HG02852 (cell line): ENCODE results near the gene ABR.

Source experiments
- ATAC-seq: cut with Tn5 transposase; IDR thresholded peaks from one replicate; pipeline ENCODE4 v1.9.1; 2021; ENCODE audit warnings: mild to moderate bottlenecking, moderate library complexity; ENCODE audit not compliant: unreplicated experiment

The ABR gene

GRCh38 chr17:1179818-1180742 lies at the start of gene ABR:
TSS of gene ABR (minus strand) at chr17:1179981. CDS start at chr17:1179727, 254 bp downstream.
- ATAC-seq: no peak

- no peak for ATAC-seq
Measured at GRCh38 chr17:1229349-1229899, 49.6 kb upstream of the ABR start.

- no peak for ATAC-seq
Measured at GRCh38 chr17:1228781-1229348, 49.1 kb upstream of the ABR start.

GRCh38 chr17:1227917-1228780 lies 48.4 kb upstream of the ABR start:
- ATAC-seq: no peak

- ATAC-seq: no peak
Measured at GRCh38 chr17:1227365-1227764, 47.6 kb upstream of the ABR start.

- no peak for ATAC-seq
Measured at GRCh38 chr17:1226308-1226707, 46.5 kb upstream of the ABR start.

GRCh38 chr17:1224330-1224729 lies 44.5 kb upstream of the ABR start:
- ATAC-seq: no peak

- no peak for ATAC-seq
Measured at GRCh38 chr17:1223662-1224061, 43.9 kb upstream of the ABR start.

GRCh38 chr17:1222321-1222720 lies 42.5 kb upstream of the ABR start:
- ATAC-seq: no peak

GRCh38 chr17:1221209-1221608 lies 41.4 kb upstream of the ABR start:
- ATAC-seq: no peak

GRCh38 chr17:1220346-1220745 lies 40.6 kb upstream of the ABR start:
- no peak for ATAC-seq

- ATAC-seq: no peak
Measured at GRCh38 chr17:1217089-1217385, 37.3 kb upstream of the ABR start.

GRCh38 chr17:1216217-1217088 lies 36.7 kb upstream of the ABR start:
- no peak for ATAC-seq

GRCh38 chr17:1212946-1213345 lies 33.2 kb upstream of the ABR start:
- ATAC-seq: no peak

- no peak for ATAC-seq
Measured at GRCh38 chr17:1211287-1211686, 31.5 kb upstream of the ABR start.

GRCh38 chr17:1208966-1209365 lies 29.2 kb upstream of the ABR start:
- no peak for ATAC-seq

GRCh38 chr17:1206026-1206777 lies 26.4 kb upstream of the ABR start:
- no peak for ATAC-seq

- no peak for ATAC-seq
Measured at GRCh38 chr17:1203967-1204291, 24.1 kb upstream of the ABR start.

- no peak for ATAC-seq
Measured at GRCh38 chr17:1203111-1203966, 23.6 kb upstream of the ABR start.
